IMR-90 (cell line): ENCODE data around the gene BNIP2. TPM values are rescaled to one million over a fixed set of nuclear protein-coding genes. Genes with fewer than 3 reads are reported as not detected.

Source experiments
- ATAC-seq: fragments of 200-7000 bp; cut with Tn5 transposase; 2 replicates; pipeline ENCODE4 v1.9.1; 2020; ENCODE audit warnings: low read depth, mild to moderate bottlenecking, moderate library complexity
- BruUV-seq: library from RNA; stranded (reverse); fragments of 400-500 nt; replicated peaks from 2 replicates; lab custom pipeline; 2021; lab: Mats Ljungman, UMichigan
- CTCF ChIA-PET: fragments of 300-600 bp; formaldehyde crosslinking; extraction: SDS; loops from one replicate; lab custom pipeline; 2021; ENCODE audit warnings: antibody characterized with exemption; lab: Yijun Ruan, JAX
- POLR2A ChIA-PET: fragments of 300-600 bp; sonication (Branson Sonifier 250); formaldehyde crosslinking; loops from one replicate; lab custom pipeline; 2022; ENCODE audit warnings: antibody characterized with exemption; ENCODE audit not compliant: unreplicated experiment; lab: Charles Lee
- DNase-seq: peaks from one replicate; pipeline ENCODE4 v3.0.0; 2013
- H2AFZ ChIP-seq: replicated peaks from 2 replicates; pipeline ENCODE3; 2013; ENCODE audit warnings: low read length, mild to moderate bottlenecking; ENCODE audit not compliant: poor library complexity
- H2AK5ac ChIP-seq: 2 replicates; pipeline ENCODE4 v1.6.1; 2013; ENCODE audit warnings: low read depth, low read length, inconsistent platforms
- H2AK9ac ChIP-seq: replicated peaks from 2 replicates; pipeline ENCODE3; 2013; ENCODE audit warnings: mild to moderate bottlenecking, low read depth, low read length, moderate library complexity; ENCODE audit not compliant: poor library complexity
- H2BK120ac ChIP-seq: 2 replicates; pipeline ENCODE4 v1.6.1; 2013; ENCODE audit warnings: low read depth, low read length, inconsistent platforms
- H2BK15ac ChIP-seq: 3 replicates; pipeline ENCODE4 v1.6.1; 2013; ENCODE audit warnings: low read depth, low read length, inconsistent platforms
- H2BK20ac ChIP-seq: 2 replicates; pipeline ENCODE4 v1.6.1; 2013; ENCODE audit warnings: low read depth, mild to moderate bottlenecking, inconsistent platforms, low read length, moderate library complexity
- H2BK5ac ChIP-seq: 2 replicates; pipeline ENCODE4 v1.6.1; 2013; ENCODE audit warnings: mild to moderate bottlenecking, low read depth, low read length, inconsistent platforms; ENCODE audit not compliant: poor library complexity, severe bottlenecking
- H3K14ac ChIP-seq: replicated peaks from 2 replicates; pipeline ENCODE4 v1.6.1; 2013; ENCODE audit warnings: low read depth, low read length, inconsistent platforms
- H3K18ac ChIP-seq: 2 replicates; pipeline ENCODE4 v1.6.1; 2013; ENCODE audit warnings: low read depth, low read length, control low read depth
- H3K23ac ChIP-seq: 2 replicates; pipeline ENCODE4 v1.6.1; 2013; ENCODE audit warnings: low read depth, low read length, inconsistent platforms
- H3K27ac ChIP-seq: 2 replicates; pipeline ENCODE4 v1.5.1; 2013; ENCODE audit warnings: mild to moderate bottlenecking, control low read depth, low read length; ENCODE audit not compliant: insufficient read depth
- H3K27me3 ChIP-seq: 2 replicates; pipeline ENCODE4 v1.6.1; 2013; ENCODE audit warnings: low read length; ENCODE audit not compliant: control insufficient read depth, insufficient read depth
- H3K36me3 ChIP-seq: 2 replicates; pipeline ENCODE4 v1.6.1; 2013; ENCODE audit warnings: low read length, mixed read lengths; ENCODE audit not compliant: control insufficient read depth, insufficient read depth
- H3K4ac ChIP-seq: 2 replicates; pipeline ENCODE4 v1.6.1; 2013; ENCODE audit warnings: low read depth, low read length, inconsistent platforms
- H3K4me1 ChIP-seq: 2 replicates; pipeline ENCODE4 v1.6.1; 2013; ENCODE audit warnings: low read length, mixed read lengths; ENCODE audit not compliant: control insufficient read depth, insufficient read depth
- H3K4me2 ChIP-seq: 2 replicates; pipeline ENCODE4 v1.6.1; 2013; ENCODE audit warnings: low read depth, mild to moderate bottlenecking, control low read depth, low read length, moderate library complexity
- H3K4me3 ChIP-seq: 2 replicates; pipeline ENCODE4 v1.5.1; 2013; ENCODE audit warnings: low read depth, mild to moderate bottlenecking, control low read depth, low read length, moderate library complexity; ENCODE audit not compliant: insufficient read depth
- H3K56ac ChIP-seq: 2 replicates; pipeline ENCODE4 v1.6.1; 2013; ENCODE audit warnings: low read length, inconsistent platforms; ENCODE audit not compliant: insufficient read depth; ENCODE audit errors: extremely low read depth
- H3K79me1 ChIP-seq, 2 experiments: 2 replicates each; pipeline ENCODE4 v1.6.1; 2013; ENCODE audit warnings: low read length in 2 of 2, inconsistent platforms in 1 of 2, low read depth in 1 of 2
- H3K9ac ChIP-seq: 2 replicates; pipeline ENCODE4 v1.6.1; 2013; ENCODE audit warnings: low read depth, low read length, control low read depth
- H3K9me1 ChIP-seq: 2 replicates; pipeline ENCODE4 v1.6.1; 2013; ENCODE audit warnings: low read length, inconsistent platforms; ENCODE audit not compliant: insufficient read depth
- H3K9me3 ChIP-seq: 2 replicates; pipeline ENCODE4 v1.6.1; 2013; ENCODE audit warnings: low read length; ENCODE audit not compliant: control insufficient read depth, insufficient read depth
- H4K20me1 ChIP-seq: 2 replicates; pipeline ENCODE4 v1.6.1; 2013; ENCODE audit warnings: low read length, inconsistent platforms; ENCODE audit not compliant: insufficient read depth
- H4K5ac ChIP-seq: 2 replicates; pipeline ENCODE4 v1.6.1; 2013; ENCODE audit warnings: mild to moderate bottlenecking, low read depth, low read length, control low read depth
- H4K8ac ChIP-seq, 2 experiments: 2 replicates each; pipeline ENCODE4 v1.6.1; 2013; ENCODE audit warnings: low read depth in 2 of 2, low read length in 2 of 2, control low read depth in 1 of 2, inconsistent platforms in 1 of 2
- H4K91ac ChIP-seq: 2 replicates; pipeline ENCODE4 v1.6.1; 2013; ENCODE audit warnings: low read depth, low read length, inconsistent platforms; ENCODE audit not compliant: insufficient read depth
- FOS ChIP-seq: fragments of 150-350 bp; IDR thresholded peaks from 2 replicates; pipeline ENCODE4 v1.6.1; 2016; ENCODE audit warnings: low read depth, low read length
- MAFK ChIP-seq: IDR thresholded peaks from 2 replicates; pipeline ENCODE4 v1.6.1; 2012; ENCODE audit warnings: low read depth, low read length, improper control_type of control experiment
- NFE2L2 ChIP-seq: fragments of 150-350 bp; IDR thresholded peaks from 2 replicates; pipeline ENCODE4 v1.6.1; 2016; ENCODE audit warnings: low read depth, mild to moderate bottlenecking, low read length
- RCOR1 ChIP-seq: IDR thresholded peaks from 2 replicates; pipeline ENCODE4 v1.6.1; 2012; ENCODE audit warnings: mild to moderate bottlenecking, low read length, improper control_type of control experiment; ENCODE audit not compliant: insufficient replicate concordance
- SMC3 ChIP-seq: fragments of 150-350 bp; IDR thresholded peaks from 2 replicates; pipeline ENCODE4 v1.6.1; 2016; ENCODE audit warnings: low read depth, mild to moderate bottlenecking, antibody characterized with exemption, low read length, moderate library complexity
- WGBS, 2 experiments: methylation state at CpG; one replicate each; pipeline versions ENCODE4 v1.1.5 to v1.1.7; 2013; ENCODE audit warnings: missing lambda C conversion rate in 2 of 2; ENCODE audit not compliant: insufficient read length in 1 of 2; ENCODE audit errors: extremely low coverage in 2 of 2; 5-methylcytosine and 5-hydroxymethylcytosine counted together
- dilution Hi-C: fragments of 300-500 bp; cut with HindIII; formaldehyde crosslinking; loops from one replicate; pipeline ENCODE4 v1.14.3; 2018; ENCODE audit warnings: low sequenced_read_pairs; ENCODE audit not compliant: unreplicated experiment
- in situ Hi-C: fragments of 300-500 bp; cut with MboI; formaldehyde crosslinking; loops from 3 replicates; pipeline ENCODE4 v1.14.3; 2019; ENCODE audit warnings: low sequenced_read_pairs, inconsistent platforms, mixed read lengths
- intact Hi-C: fragments of 100-400 bp; cut with micrococcal nuclease; formaldehyde crosslinking; loops from 2 replicates; pipeline ENCODE4 v1.10.0; 2022
- polyA plus RNA-seq, 3 experiments: library from polyadenylated mRNA; depleted of rRNA; stranded (reverse); fragments of >200 nt; gene quantifications; 2 replicates each; pipeline ENCODE4 v1.2.3, GENCODE V29; 2012; ENCODE audit warnings: low replicate concordance in 1 of 3
- total RNA-seq: library from RNA; depleted of rRNA; stranded (reverse); fragments of >200 nt; gene quantifications from 2 replicates; pipeline ENCODE4 v1.2.3, GENCODE V29; 2012

BNIP2 gene
- total and polyA plus RNA-seq, 2 of the 4 experiments (the other 2 are of a cell fraction): 36.9 to 47.3 TPM

DNA sequence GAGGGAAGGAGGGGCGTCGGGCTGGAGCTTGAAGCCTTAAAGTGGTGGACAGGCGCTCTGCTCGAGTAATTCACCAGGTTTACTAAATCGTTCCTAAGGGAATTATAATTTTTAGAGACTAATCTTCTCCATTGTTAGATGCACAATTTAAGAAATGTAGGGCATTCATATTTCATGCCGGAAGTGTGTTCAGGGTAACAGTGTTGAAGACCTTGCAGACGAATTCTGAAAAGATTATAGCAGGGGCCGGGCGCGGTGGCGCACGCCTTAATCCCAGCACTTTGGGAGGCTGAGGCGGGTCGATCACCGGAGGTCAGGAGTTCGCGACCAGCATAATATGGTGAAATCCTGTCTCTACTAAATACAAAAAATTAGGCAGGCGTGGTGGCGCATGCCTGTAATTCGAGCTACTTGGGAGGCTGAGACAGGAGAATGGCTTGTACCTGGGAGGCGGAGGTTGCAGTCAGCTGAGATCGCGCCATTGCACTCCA, 31.4 kb downstream of the BNIP2 start:
- Histone ChIP-seq H2AFZ (peak overlapping the region; percentile 63), H3K9ac (no peak overlapping the region)
- peak; percentile 2; the same call in 1 of the 2 replicates for ATAC-seq

More for the DNA sequence above, 31.4 kb downstream of the BNIP2 start:
- H3K9me1 ChIP-seq: peaks cover 5% of the 10 kb centered on the region
- no peak overlapping the region for H2BK20ac ChIP-seq
- H3K4me2 ChIP-seq: peak overlapping the region; percentile 54
- dilution Hi-C loops: no loop called here
- H2BK120ac ChIP-seq: no peak overlapping the region
- H3K79me1 ChIP-seq: peaks cover 22 to 40% of the 10 kb centered on the region in 2 experiments; a peak in 3 of 4 replicates
- no peaks in the 10 kb centered on the region; the same call in 1 of the 2 replicates for H3K4me1 ChIP-seq
- in situ Hi-C loops: no loop called here
- peak overlapping the region in 1 of 2 experiments; percentile 49; a peak in 2 of 4 replicates for H4K8ac ChIP-seq
- CTCF ChIA-PET: interaction anchor here (1.3 kb wide), 1 partner anchor 125 kb away, joined by 3 read pairs; no protein-coding TSS in a partner anchor
- peak overlapping the region; percentile 66 for H3K4me3 ChIP-seq
- H3K36me3 ChIP-seq: peaks cover 4% of the 10 kb centered on the region
- H3K9me3 ChIP-seq: no peaks in the 10 kb centered on the region
- no peak overlapping the region for H4K5ac ChIP-seq
- no peak overlapping the region for H3K23ac ChIP-seq
- H3K14ac ChIP-seq: no peak overlapping the region
- no peak overlapping the region for H3K18ac ChIP-seq
- H2BK15ac ChIP-seq: no peak overlapping the region
- no peaks in the 10 kb centered on the region for H3K27me3 ChIP-seq
- TF ChIP-seq SMC3: no peak
- no peak for TF ChIP-seq MAFK
- no peak for TF ChIP-seq NFE2L2
- no peak for TF ChIP-seq FOS
- TF ChIP-seq RCOR1: no peak
- POLR2A ChIA-PET: interaction anchor here (0.6 to 1.0 kb wide), 3 partner anchors 24 to 61 kb away, joined by 3 to 6 read pairs (median 3); no protein-coding TSS in a partner anchor
- H4K91ac ChIP-seq: no peak overlapping the region
- H3K27ac ChIP-seq: no peak overlapping the region
- no peak overlapping the region for H2AK5ac ChIP-seq
- intact Hi-C loops: no loop called here
- no TSS peak for BruUV-seq
- H4K20me1 ChIP-seq: peaks cover 18% of the 10 kb centered on the region; the same call in 1 of the 2 replicates
- WGBS, 2 experiments: 0% methylated on average over 2 of the region's 23 CpGs; no CpG with 5 or more reads in 1 of the 2 experiments
- H2AK9ac ChIP-seq: no peak overlapping the region
- H2BK5ac ChIP-seq: no peak overlapping the region
- H3K56ac ChIP-seq: no peak overlapping the region
- DNase-seq: no peak
- H3K4ac ChIP-seq: no peak overlapping the region
